GM21723 (cell line): ENCODE data around the gene WFS1.

ENCODE experiments used
- ATAC-seq: cut with Tn5 transposase; IDR thresholded peaks from one replicate; pipeline ENCODE4 v1.9.1; 2021; ENCODE audit warnings: mild to moderate bottlenecking, moderate library complexity; ENCODE audit not compliant: unreplicated experiment

WFS1 gene, protein sequence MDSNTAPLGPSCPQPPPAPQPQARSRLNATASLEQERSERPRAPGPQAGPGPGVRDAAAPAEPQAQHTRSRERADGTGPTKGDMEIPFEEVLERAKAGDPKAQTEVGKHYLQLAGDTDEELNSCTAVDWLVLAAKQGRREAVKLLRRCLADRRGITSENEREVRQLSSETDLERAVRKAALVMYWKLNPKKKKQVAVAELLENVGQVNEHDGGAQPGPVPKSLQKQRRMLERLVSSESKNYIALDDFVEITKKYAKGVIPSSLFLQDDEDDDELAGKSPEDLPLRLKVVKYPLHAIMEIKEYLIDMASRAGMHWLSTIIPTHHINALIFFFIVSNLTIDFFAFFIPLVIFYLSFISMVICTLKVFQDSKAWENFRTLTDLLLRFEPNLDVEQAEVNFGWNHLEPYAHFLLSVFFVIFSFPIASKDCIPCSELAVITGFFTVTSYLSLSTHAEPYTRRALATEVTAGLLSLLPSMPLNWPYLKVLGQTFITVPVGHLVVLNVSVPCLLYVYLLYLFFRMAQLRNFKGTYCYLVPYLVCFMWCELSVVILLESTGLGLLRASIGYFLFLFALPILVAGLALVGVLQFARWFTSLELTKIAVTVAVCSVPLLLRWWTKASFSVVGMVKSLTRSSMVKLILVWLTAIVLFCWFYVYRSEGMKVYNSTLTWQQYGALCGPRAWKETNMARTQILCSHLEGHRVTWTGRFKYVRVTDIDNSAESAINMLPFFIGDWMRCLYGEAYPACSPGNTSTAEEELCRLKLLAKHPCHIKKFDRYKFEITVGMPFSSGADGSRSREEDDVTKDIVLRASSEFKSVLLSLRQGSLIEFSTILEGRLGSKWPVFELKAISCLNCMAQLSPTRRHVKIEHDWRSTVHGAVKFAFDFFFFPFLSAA

DNA sequence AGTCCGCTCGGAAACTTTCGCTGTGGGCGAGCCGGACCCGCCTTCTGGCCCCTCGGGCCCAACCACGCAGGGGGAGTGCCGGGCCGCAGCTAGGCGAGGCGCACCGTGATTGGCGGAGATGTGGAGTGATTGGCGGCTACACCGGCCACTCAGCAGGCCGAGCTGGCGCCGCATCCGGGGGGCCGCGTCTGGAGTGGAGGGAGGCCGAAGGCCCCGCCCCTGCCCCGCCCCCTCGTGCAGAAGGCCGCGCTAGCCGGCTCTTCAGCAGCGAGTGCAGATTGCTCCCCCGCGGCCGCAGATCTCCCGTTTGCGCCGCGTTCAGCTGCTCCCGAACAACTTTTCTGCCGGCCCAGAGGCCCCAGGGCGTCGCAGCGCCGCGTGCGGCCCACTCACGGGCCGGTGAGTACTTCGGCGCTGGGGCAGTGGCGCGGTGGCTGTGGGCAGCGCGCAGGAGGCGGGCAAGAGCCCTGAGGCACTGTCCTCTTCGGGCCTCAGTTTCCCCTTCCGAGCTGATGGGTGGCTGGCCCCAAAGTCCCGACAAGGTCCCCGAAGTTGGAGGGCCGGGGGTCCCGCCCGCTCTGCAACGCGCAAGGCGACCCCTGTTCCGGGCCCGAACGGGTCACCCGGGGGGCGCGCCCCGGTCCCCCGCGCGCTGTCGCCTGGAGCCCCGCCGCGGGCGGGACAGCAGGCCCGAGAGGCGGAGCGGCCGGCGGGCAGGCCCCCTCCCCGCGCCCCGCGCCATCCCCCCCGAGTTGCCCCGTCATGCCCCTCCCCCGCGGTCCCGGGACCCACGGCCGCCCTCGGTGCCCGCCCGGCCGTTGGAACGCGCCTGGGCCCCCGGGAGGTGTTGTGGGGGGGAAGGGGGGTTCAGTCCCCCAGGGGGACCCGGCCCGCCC, at the start of gene WFS1:
WFS1 (plus strand) TSS at position 235 of the 896 bp plus-strand sequence. CDS start 7,606 bp downstream, outside the sequence.
- peak; percentile 100 for ATAC-seq

DNA sequence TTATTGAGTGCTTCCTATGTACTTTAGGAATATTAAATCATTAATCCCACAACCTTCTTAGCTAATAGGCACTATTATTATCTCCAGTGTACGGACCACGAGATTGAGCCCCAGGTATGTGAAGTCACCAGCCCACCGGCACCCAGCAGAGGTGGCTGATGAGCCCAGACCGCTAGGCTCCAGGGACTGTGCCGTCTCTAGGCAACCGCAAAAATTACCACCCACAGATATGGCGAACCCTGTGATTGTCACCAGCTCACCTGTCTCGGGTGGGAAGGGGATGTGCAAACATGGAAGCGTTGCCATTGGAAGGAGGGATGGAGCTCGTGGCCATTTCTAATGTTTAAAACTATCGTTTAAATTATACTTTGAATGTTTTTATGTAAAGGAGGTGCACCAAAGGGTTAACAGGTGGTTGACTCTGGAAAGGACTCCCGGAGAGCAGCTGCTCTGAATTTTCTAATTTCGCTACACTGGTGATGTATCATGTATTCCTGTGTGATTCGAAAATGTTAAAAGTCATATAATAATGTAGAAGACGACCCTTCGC, 48.3 kb upstream of the WFS1 start:
- no peak for ATAC-seq

DNA sequence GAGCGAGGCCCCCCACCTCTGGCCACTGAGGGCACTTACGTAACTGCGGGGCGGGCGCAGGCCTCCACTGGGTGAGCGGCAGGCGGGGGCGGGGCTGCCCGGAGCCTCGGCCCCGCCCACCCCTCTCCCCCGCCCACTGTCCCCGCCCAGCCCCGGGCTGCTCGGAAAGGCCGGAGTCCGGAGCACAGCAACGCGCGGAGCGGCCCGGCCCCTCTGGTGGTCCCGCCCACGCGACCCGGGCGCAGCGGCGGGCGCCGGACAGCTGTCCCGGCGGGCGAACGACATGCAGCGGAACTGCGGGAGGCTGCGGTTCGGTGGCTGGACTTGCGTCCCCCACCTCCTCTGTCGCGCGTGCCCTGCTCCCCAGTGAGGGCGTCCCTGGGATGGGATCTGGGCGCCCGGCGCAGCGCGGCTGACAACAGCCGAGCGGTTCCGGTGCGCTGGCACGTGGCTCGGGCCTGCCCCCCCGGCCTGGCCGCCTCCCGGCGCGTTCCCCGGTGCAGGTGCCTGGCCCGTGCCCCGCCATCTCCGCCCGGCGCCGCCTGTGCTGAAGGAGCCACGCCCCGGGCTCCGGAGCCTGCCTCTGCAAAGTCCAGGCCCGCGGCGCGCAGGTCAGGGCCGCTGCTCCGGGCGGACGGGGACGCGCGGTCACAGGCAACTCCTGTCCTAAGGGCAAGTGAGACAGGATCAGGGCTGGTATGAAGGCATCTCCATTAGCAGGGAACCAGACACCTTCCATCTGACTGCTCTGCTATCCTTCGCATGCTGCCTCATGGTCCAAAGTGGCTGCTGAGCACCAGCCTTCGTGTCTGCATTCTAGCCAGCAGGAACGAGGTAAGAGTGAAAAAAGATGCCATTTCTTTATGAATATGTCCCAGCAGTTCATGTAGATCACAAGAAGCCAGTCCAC, 47.5 kb upstream of the WFS1 start:
- ATAC-seq: no peak

DNA sequence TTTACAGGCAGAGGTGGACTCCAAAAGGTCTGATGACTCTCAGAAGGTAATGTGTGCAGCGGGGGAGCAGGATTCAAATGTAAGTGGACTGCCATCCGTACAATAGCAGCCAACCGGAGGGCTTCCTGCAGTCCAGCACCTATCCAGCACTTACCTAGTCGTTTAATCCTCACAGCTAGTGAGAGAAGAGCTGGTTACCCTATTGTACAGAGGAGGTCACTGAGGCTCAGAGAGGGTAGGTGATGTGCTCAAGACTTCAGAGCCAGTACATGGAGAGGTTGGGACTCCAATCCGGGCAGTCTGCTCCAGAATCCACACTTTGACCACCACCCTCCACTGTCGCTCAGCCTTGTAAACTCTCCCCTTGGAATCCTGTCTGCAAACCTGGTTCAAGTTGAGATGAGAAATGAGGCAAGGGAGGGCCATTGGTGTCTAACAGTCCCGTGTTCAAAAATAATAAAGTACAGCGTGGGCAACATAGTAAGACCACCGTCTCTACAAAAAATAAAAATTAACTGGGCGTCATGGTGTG, 46.8 kb upstream of the WFS1 start:
- no peak for ATAC-seq

DNA sequence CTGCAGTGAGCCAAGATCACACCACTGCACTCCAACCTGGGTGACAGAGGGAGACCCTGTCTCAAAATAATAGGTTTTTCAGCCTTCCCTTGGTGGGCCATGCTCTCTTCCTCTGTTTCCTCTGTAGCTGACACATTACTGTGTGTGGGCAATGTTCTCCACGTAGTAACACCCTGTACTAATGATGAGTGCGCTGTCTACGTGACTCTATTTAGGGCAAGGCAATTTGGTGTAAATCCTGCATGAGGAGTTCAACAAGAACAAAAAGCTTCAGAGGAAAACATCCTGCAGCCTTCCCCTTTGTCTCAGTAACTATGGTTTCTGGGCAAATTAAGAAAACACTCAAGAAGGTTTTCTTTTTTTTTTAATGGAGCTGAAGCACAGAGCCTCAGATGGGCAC, 44.9 kb upstream of the WFS1 start:
- no peak for ATAC-seq

DNA sequence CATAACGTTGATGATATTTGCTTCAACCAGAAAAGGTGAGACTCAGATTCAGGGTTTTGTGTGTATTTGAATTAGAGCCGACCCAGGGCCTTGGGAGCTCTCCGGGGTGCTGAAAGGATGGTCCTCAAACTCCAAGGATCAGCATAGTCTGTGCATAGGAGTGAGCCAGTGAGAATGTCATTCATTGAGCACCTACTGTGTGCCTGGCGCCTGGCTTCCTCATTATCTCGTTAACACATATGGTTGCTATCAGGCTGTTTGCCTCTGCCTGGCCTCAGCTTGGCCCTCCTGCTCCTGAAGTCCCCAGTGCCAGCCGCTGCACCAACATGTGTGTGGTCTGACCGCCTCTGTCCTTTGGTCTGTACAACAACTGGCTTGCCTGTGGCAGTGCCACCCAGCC, 44.2 kb upstream of the WFS1 start:
- ATAC-seq: no peak

DNA sequence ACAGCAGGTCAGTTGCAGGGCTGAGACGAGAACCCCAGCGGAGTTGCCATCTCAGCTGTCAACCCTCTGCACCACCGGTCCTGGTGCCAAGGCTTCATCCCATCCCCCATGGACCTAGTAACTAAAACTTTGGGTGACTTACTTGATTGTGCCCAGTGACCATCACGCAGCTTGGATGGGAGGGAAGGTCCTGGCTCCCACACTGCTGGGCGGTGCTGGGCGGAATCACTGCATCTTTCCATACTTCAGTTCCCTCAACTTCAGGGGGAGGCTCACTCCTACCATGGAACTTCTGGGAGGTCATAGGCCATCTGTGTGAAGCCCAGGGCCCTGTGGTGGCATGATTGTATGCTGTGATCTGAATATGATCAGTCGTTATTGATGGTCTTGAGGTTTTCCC, 43.1 kb upstream of the WFS1 start:
- ATAC-seq: no peak

DNA sequence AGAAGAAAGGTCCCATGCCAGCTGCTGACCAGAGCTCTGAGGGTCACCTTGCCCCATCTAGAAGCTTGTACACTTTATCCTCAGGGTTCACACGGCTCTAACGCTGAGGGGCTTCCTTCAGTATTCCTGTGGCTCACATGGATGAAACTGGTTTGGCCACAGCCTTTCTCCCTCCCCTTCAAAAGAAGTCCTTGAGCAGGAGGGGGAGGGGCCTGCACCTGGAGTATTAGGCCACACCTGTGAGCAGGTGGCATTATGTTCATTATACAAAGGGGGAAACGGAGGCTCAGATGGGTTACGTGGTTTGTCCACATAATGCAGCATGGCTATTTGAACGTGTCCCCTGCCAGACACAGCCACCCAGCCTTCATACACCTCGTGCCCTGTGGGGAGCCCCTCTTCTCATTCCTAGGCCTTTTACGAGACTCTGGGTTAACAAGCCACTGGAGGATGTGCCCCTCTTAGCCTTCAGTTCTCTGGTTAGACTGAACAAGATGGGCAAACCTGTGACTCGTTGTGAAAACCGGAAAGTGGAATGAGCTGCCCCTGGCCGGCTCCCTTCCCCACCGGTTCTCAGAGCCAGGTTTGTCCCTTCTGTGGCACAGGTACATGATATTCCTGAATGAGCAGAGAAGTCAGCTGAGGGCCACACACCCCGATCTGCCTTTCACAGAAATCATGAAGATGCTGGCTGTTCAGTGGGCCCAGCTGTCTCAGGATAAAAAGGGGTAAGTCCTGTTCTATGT, 42.1 kb upstream of the WFS1 start:
- no peak for ATAC-seq

DNA sequence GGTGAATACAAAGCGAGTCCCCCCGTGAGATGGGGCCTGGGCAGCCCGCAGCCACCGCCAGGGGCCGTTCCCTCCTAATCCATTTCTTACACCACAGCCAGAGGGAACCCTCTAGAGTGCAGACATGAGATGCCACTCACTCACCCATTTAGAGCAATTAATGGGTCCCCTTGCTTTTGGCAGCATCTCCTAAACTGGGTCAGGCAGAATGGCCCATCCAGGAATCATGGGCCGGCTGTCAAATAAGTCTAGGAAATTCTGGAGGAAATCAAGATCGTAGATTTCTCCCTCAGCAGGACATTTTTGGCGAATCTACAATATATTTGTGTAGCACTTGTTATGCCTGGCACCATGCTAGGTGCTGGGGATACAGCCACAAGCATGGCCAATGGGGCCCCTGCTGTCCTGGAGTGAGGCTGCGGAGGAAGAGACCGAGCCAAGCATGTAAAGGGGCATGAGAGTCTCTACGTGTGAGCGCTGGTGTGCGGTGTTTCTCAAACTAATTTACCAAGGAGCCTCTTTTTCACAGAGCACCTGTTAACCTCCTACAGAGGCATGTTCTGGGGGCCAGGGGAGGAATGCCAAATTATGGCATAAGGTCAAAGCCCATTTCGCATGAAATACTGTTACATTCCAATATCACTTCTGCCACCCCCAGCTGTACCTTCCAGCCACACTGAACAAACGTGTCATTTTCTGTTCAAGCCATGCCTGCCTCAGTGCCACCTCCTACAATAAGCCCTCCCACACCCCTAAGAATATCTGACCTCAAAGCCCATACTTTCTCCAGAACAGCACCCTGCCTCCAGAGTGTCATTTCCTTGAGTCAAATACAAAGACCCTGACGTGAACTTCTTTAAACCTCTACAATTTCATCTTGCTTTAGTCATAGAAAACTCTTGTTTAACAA, 41.2 kb upstream of the WFS1 start:
- ATAC-seq: no peak

DNA sequence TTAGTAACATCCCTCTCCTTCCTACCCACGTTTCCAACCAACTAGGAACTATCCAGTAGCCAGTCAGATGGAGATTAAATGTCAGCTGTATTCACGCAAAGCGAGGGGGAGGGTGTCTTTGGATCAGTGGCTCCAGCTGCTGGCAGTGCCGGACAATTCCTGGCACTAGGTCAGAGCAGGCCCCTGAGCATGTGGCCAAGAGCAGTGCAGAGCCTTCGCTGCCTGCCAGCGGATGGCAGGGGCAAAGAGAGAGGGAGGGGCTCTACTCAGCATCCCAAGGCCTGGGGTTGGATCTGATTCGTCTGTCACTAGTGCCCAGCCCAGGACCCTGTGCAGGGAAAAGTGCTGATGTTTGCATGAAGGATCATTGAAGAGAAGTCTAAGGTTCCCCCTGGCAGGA, 40.6 kb upstream of the WFS1 start:
- no peak for ATAC-seq

DNA sequence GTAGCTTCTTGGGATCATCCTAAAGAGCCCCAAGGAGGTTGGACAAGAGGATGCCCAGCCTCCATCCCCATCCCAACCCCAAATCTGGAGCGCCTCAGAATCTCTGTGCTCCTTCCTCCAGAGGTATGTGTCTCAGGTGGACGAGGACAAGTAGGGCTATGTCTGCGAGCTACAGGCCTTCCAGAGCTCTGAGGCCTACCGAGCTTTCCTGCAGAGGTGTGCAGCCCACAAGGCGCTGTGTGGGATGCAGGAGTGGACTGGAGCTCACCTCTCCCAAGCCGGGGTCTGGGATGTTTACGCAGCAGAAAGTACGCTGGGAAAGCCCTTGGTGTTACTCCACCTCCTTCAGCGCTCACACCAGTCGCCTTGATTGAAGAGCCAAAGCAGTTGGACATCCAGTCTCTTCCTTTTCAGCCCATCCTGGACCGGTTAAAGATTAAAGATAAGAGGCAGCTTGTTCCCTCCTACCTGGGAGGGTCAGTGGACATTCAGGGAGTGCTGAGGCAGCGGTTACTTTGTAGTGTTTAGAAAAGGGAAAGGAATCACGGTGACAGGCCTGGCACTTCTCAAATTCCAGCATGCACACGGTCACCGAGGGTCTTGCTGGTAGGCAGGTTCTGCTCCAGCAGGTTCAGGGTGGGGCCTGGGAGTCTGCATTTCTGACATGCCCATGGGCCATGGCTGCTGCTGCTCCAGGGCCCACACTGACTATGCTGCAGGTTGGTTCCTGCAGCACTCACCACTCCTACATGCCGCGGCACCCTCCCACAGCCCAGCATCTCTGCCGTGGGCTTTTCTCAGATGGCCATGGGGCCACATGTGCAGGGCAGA, 39.8 kb upstream of the WFS1 start:
- ATAC-seq: no peak

DNA sequence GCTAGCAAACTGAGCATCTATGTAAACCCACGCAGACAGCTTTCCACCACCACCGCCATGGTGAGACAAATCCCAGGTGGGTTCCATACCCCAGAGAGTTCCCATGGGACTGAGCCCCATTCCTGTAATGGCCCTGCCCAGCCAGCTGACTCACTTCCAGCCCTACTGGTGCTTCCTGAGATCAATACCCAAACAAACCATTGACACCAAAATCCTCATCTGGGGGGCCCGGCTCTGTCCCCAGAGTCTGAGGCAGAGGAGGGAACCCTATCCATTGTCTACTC, 39.2 kb upstream of the WFS1 start:
- no peak for ATAC-seq

DNA sequence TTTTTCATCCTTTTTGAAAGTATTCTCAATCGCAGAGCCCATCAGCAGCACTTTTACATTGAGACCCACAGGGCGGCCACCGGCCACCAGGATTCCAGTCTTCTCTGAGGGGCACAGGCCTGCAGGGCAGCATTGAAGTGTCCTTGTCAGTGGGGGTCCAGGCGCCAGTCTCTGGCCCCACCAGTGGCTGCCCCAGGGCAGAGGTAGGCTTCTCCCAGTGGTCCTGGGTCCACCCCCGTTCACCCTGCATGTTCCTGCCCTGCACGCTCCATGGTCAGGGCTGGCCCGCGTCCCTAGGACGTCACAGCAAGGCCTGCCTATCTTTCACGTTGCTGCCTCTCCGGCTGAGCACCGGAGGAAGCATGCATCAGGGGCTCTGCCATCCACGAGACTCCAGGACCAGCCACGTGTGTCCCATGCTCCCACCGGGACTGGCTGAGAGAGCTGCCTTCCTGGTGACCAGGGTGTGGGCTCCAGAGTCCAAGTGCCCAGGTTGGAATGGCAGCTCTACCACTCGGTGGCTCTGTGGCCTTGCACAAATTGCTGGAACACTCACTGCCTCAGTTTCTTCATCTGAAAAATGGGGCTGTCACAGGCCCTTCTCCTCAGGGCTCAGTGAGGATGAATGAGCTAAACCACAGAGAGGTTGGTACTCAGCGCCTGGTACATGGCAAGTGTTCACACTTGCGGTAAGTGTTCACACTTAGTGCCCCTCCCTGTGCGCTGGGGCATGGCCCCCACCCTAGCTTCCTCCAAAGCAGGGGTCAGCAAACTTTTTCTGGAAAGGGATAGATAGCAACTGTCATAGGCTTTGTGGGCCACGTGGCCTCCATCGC, 38.6 kb upstream of the WFS1 start:
- no peak for ATAC-seq

DNA sequence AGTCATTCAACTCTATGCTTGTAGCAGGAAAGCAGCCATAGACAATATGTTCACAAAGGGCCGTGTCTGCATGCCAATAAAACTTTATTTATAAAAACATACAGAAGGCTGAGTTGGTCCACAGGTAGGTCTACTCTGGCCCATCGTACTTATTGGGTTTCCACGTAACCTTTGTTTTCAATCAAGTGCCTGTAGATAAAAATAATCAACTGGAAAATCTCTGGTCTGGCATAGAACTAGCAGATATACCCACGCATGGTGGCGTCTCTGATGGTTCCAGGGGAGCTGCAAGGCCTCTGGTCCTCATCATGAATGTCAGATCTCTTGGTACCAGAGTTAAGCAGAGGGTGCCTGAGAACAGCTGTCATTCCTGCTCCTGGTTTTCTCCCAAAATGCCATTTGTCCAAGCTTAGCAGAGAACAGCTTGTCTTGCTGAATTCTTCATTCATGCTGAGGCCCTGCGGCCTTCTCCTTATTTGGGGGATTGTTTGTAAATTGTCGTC, 37.9 kb upstream of the WFS1 start:
- ATAC-seq: no peak

DNA sequence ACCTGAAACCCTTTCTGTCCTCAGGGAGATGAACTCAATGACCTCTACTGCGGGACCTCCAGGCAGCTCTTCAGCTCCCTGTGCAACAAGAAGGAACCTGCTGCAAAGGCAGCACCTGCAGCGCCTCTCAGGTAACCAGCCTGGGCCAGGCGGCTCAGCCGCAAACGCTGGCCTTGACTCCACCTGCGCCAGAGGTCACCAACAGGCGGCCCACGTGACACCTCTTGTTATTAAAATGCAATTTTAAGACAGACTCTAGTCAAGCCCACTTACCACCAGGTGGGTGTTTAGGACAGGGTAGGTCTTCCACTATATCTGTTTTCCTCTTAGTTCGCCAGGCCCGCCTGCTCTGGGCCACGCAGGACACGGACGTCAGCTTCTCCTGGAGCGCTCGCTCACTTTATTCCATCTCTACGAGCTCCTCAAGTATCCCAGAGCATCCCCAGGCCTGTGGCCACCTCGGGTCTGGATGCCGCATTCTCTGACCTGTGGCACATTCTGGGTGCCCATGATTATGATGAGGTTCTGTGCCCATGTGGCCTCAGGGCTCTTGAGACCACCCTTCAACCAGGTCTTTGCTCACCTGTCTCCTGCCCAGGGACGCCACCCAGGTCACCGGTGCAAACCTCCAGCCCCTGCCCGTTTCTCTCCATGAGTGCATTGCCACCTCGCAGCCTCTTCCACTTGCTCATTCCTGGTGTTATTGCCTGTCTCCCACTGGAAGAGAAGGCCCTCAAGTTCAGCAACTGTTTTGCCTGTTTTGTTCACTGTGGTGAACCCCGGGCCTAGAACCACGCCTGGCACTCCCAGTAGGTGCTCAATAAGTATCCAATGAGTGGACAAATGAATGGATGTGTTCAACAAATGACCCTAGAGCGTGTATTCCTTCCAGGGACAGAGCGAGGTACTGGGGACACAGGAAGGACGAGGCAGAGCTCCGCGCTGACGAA, 36.5 kb upstream of the WFS1 start:
- ATAC-seq: no peak
